Activated CD8-positive, alpha-beta T cell treated with anti-CD3 and anti-CD28 coated beads for 36 hours (primary cell): Measurements from ENCODE around the gene CAMTA1. TPM values are rescaled to one million over a fixed set of nuclear protein-coding genes. Genes with fewer than 3 reads are reported as not detected.

Experiments
- ATAC-seq: fragments of 200-7000 bp; cut with Tn5 transposase; one replicate; pipeline ENCODE4 v1.10.0; 2021; ENCODE audit warnings: mild to moderate bottlenecking, moderate library complexity
- CTCF ChIA-PET: fragments of 350-600 bp; sonication (Branson Sonifier 250); formaldehyde crosslinking; loops from one replicate; lab custom pipeline; 2021; ENCODE audit warnings: antibody characterized with exemption; lab: Charles Lee
- POLR2A ChIA-PET: fragments of 350-600 bp; sonication (Branson Sonifier 250); formaldehyde crosslinking; loops from one replicate; lab custom pipeline; 2021; ENCODE audit warnings: antibody characterized with exemption; lab: Charles Lee
- DNase-seq: peaks from one replicate; pipeline ENCODE4 v3.0.0-alpha.2; 2020
- H3K27ac Mint-ChIP-seq: one replicate; pipeline ENCODE4 v1.8.0; 2021; ENCODE audit warnings: mild to moderate bottlenecking, mixed read lengths
- H3K27me3 Mint-ChIP-seq: one replicate; pipeline ENCODE4 v1.8.0; 2021; ENCODE audit warnings: mixed read lengths
- H3K36me3 Mint-ChIP-seq: one replicate; pipeline ENCODE4 v1.8.0; 2021; ENCODE audit warnings: low read depth, mixed read lengths
- H3K4me1 Mint-ChIP-seq: one replicate; pipeline ENCODE4 v1.8.0; 2021; ENCODE audit warnings: low read depth, mixed read lengths
- H3K4me3 Mint-ChIP-seq: one replicate; pipeline ENCODE4 v1.8.0; 2021; ENCODE audit warnings: mild to moderate bottlenecking, moderate library complexity, mixed read lengths
- H3K9me3 Mint-ChIP-seq: one replicate; pipeline ENCODE4 v1.8.0; 2021; ENCODE audit warnings: mixed read lengths
- intact Hi-C: fragments of 100-400 bp; cut with micrococcal nuclease; formaldehyde crosslinking; loops from one replicate; pipeline ENCODE4 v1.10.0; 2022
- total RNA-seq, 2 experiments: library from RNA; stranded (reverse); gene quantifications; one replicate each; pipeline ENCODE4 v1.2.3, GENCODE V29; 2021
- TF ChIP-seq, protein P1 (sequence below): fragments of 200-600 bp; IDR thresholded peaks from one replicate; pipeline ENCODE4 v1.8.0; 2022; ENCODE audit warnings: antibody characterized with exemption, mild to moderate bottlenecking

Gene CAMTA1
- total RNA-seq, 2 experiments from 2014 or later: 67.7 to 70.9 TPM

DNA sequence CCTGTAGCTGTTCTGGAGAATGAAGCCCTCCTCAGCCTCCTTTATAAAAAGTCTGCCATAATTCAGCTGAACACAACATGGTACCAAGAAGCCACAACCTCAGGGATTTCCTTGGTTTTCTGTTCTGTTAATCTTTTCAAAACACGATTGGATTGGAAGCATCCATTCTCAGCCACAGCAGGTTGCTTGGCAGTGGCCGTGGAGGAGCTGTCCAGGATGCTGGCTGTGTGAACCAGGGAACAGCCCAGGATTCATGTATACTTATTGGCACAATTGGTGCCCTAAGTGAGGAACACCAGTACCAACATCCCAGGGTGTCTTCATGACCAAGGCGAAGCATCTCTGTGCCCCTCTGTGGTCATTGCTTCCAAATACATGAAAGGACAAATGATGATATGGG is 393.5 kb downstream of the CAMTA1 start:
- CTCF ChIA-PET: no interaction called here
- POLR2A ChIA-PET: no interaction called here
- no peak overlapping the region for H3K4me3 Mint-ChIP-seq
- intact Hi-C loops: no loop called here
- peaks cover 15% of the 10 kb centered on the region for H3K27me3 Mint-ChIP-seq
- no peak overlapping the region for H3K27ac Mint-ChIP-seq
- H3K36me3 Mint-ChIP-seq: no peaks in the 10 kb centered on the region
- DNase-seq (no peak), ATAC-seq (no peak)
- H3K4me1 Mint-ChIP-seq: no peaks in the 10 kb centered on the region
- H3K9me3 Mint-ChIP-seq: peaks cover 6% of the 10 kb centered on the region
- TF ChIP-seq, protein P1, sequence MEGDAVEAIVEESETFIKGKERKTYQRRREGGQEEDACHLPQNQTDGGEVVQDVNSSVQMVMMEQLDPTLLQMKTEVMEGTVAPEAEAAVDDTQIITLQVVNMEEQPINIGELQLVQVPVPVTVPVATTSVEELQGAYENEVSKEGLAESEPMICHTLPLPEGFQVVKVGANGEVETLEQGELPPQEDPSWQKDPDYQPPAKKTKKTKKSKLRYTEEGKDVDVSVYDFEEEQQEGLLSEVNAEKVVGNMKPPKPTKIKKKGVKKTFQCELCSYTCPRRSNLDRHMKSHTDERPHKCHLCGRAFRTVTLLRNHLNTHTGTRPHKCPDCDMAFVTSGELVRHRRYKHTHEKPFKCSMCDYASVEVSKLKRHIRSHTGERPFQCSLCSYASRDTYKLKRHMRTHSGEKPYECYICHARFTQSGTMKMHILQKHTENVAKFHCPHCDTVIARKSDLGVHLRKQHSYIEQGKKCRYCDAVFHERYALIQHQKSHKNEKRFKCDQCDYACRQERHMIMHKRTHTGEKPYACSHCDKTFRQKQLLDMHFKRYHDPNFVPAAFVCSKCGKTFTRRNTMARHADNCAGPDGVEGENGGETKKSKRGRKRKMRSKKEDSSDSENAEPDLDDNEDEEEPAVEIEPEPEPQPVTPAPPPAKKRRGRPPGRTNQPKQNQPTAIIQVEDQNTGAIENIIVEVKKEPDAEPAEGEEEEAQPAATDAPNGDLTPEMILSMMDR: no peak

DNA sequence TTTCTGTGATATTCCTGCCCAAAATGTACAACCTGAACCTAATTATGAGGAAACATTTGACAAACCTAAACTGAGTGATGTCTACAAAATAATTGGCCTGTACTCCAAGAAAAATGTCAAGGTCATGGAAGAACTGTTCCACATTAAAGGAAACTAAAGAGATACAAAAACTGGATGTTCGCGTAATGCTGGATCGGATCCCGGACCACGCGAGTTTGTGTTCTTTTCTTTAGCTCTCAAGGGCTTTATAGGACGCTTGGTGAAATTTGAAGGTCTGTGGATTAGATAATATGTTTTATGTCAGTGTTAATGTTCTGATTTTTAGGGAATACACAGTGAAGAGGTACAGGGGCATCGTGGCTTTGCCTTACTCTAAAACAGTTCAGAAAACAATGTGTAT is 400.5 kb downstream of the CAMTA1 start:
- no peak for ATAC-seq
- ChIA-PET POLR2A (no interaction called here), CTCF (no interaction called here)
- Mint-ChIP-seq H3K4me1 (no peaks in the 10 kb centered on the region), H3K4me3 (no peak overlapping the region), H3K27me3 (peaks cover 11% of the 10 kb centered on the region), H3K36me3 (no peaks in the 10 kb centered on the region), H3K9me3 (no peaks in the 10 kb centered on the region), H3K27ac (no peak overlapping the region)
- DNase-seq: no peak
- intact Hi-C loops: no loop called here
- TF ChIP-seq, protein P1: no peak

DNA sequence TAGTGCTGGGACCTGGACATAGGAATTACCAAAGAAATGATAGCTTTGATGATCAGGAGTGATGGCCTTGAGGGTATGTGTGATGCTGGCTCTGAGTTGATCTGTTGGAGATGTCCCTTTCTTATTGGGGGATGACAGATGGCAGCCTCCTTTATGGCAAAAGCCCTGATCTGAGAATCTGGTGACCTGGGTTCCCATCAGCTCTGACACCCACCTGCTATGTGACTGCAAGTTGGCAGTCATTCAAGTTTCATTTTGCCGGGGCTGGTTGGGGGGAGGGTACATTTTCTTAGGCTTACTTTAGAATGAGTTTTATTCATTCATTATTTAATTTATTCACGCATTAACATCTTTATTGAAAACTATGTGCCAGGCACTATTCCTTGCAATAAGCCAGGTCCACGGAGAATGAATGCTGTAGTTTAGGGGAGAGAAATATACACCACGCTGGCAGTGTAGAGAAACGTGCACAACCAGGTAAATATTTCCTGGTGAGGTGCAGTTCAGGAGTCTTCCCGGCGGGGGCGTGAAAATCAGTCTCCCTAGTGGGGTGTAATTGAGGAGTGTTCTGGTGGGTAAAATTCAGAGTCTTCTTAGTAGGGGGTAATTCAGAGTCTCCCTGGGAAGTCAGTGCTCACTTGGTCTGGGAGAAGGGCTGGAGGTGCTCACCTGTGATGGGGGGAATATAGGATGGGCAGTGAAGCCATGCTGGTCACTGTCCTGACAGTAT is 401.3 kb downstream of the CAMTA1 start:
- no peak overlapping the region for H3K4me3 Mint-ChIP-seq
- ChIA-PET CTCF (no interaction called here), POLR2A (no interaction called here)
- peaks cover 11% of the 10 kb centered on the region for H3K27me3 Mint-ChIP-seq
- H3K27ac Mint-ChIP-seq: no peak overlapping the region
- TF ChIP-seq, protein P1: no peak
- no peak for DNase-seq
- H3K4me1 Mint-ChIP-seq: no peaks in the 10 kb centered on the region
- ATAC-seq: no peak
- intact Hi-C loops: no loop called here
- no peaks in the 10 kb centered on the region for H3K36me3 Mint-ChIP-seq
- no peaks in the 10 kb centered on the region for H3K9me3 Mint-ChIP-seq

DNA sequence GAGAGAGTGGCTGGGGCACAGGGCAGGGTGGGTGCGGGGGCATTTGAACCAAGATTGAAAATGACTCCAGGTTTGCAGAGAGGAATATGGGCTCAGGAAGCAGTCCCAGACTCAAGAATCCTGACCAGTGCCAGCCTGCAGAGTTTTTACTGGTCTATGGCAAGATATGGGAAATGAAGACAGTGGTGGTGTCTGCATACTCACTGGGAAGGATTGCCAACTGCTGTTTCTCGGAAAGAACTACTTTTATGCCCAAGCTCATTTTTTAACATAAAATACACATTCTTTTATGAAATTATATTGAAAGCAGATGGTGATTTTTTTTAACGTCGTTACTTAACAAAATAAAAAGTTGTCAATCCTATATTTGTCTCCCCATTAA is 401.8 kb downstream of the CAMTA1 start:
- Mint-ChIP-seq H3K4me1 (no peaks in the 10 kb centered on the region), H3K9me3 (no peaks in the 10 kb centered on the region), H3K27me3 (peaks cover 10% of the 10 kb centered on the region), H3K27ac (no peak overlapping the region), H3K36me3 (no peaks in the 10 kb centered on the region), H3K4me3 (no peak overlapping the region)
- intact Hi-C loops: no loop called here
- POLR2A ChIA-PET: no interaction called here
- CTCF ChIA-PET: no interaction called here
- ATAC-seq (no peak), DNase-seq (no peak)
- TF ChIP-seq, protein P1: no peak

DNA sequence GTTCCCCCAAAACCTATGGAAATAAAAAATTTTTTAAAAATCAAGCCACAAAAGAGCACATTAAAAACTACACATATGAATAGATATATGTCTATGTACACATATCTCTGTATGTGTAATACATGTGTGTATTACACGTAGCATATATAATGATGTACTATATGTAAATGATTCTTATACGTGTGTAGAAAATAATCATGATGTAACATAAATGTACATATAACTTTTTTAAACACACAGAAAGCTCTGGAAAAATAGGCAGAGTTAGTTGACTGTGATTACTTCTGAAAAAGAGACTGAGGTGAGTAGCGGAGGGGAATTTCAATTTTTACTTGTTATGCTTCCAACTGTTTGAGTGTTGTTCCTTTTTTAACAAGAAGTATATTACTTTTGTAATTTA is 405.0 kb downstream of the CAMTA1 start:
- no peak for ATAC-seq
- POLR2A ChIA-PET: interaction anchor here (1.0 kb wide), 1 partner anchor 17 kb away, joined by 3 read pairs; no protein-coding TSS in a partner anchor
- no peak for DNase-seq
- Mint-ChIP-seq H3K27ac (no peak overlapping the region), H3K36me3 (no peaks in the 10 kb centered on the region), H3K4me3 (no peak overlapping the region), H3K4me1 (no peaks in the 10 kb centered on the region), H3K27me3 (peaks cover 7% of the 10 kb centered on the region), H3K9me3 (no peaks in the 10 kb centered on the region)
- intact Hi-C loops: no loop called here
- CTCF ChIA-PET: no interaction called here
- TF ChIP-seq, protein P1: no peak
